Hepatocyte (in vitro differentiated cells): ENCODE results near the gene TREH.

Experiments used
- CTCF ChIP-seq: fragments of 200-600 bp; sonication (generic); IDR thresholded peaks from 2 replicates; pipeline ENCODE4 v1.5.1; 2016; ENCODE audit warnings: antibody characterized with exemption, mild to moderate bottlenecking; ENCODE audit not compliant: poor library complexity
- EZH2 ChIP-seq: fragments of 200-600 bp; sonication (generic); IDR thresholded peaks from 2 replicates; pipeline ENCODE4 v1.6.1; 2016; ENCODE audit warnings: antibody characterized with exemption, mild to moderate bottlenecking, borderline replicate concordance

DNA sequence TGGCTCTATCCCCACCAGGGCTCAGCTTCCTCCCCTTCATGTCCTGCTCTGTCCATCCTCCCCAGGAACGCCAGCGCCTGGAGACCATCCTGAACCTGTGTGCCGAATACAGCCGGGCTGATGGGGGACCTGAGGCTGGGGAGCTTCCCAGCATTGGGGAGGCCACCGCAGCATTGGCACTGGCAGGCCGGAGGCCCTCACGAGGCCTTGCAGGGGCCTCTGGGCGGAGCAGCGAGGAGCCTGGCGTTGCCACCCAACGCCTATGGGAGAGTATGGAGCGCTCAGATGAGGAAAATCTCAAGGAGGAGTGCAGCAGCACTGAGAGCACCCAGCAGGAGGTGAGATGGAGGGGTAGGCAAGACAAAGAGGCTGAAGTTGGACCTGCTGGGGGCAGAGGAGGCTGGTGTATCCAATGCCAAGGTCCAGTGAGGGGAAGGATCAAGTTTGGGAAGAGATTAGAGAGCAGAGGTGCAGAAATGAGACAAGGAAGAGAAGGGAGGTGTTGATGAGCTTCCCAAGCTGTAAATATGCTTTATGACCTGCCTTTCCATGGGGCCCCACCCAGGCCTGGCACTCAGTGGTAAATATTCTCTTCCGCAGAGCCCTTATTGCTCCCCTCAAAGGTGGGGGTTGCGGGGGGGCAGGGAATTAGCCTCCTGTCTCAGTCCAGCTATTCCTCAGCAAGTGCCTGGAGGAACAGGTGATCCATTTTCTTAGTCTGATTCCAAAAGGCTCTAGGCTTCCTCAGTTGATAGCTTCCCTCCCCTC, 48.1 kb downstream of the TREH start:
- TF ChIP-seq CTCF (no peak), EZH2 (no peak)
